HepG2 (cell line): ENCODE results near the gene CDH22. TPM values are rescaled to one million over a fixed set of nuclear protein-coding genes. Genes with fewer than 3 reads are reported as not detected.

Source experiments
- CAMTA2 ChIP-seq: sonication (generic); formaldehyde crosslinking; IDR thresholded peaks from 2 replicates; pipeline ENCODE4 v1.4.0; 2020; ENCODE audit warnings: mild to moderate bottlenecking, missing genetic modification reagents, borderline replicate concordance
- CEBPB ChIP-seq: IDR thresholded peaks from 2 replicates; pipeline ENCODE4 v1.6.1; 2011; ENCODE audit warnings: low read depth, low read length, improper control_type of control experiment, borderline replicate concordance
- EEA1 ChIP-seq: sonication (generic); formaldehyde crosslinking; IDR thresholded peaks from 2 replicates; pipeline ENCODE4 v1.5.1; 2020; ENCODE audit warnings: mild to moderate bottlenecking, missing genetic modification reagents, borderline replicate concordance
- KDM2A ChIP-seq: sonication (generic); formaldehyde crosslinking; IDR thresholded peaks from 2 replicates; pipeline ENCODE4 v1.4.0; 2020; ENCODE audit warnings: low read depth, missing genetic modification reagents, borderline replicate concordance
- KLF12 ChIP-seq: sonication (generic); formaldehyde crosslinking; IDR thresholded peaks from 2 replicates; pipeline ENCODE4 v1.4.0; 2020; ENCODE audit warnings: missing genetic modification reagents, borderline replicate concordance
- MIXL1 ChIP-seq: IDR thresholded peaks from 2 replicates; pipeline ENCODE4 v1.6.1; 2016
- RAD21 ChIP-seq: fragments of 450-650 bp; formaldehyde crosslinking; IDR thresholded peaks from 2 replicates; pipeline ENCODE4 v1.5.0; 2020; ENCODE audit warnings: mild to moderate bottlenecking
- SP140L ChIP-seq: sonication (generic); formaldehyde crosslinking; IDR thresholded peaks from 2 replicates; pipeline ENCODE4 v1.4.0; 2020; ENCODE audit warnings: missing genetic modification reagents, borderline replicate concordance
- ZNF101 ChIP-seq: sonication (generic); formaldehyde crosslinking; IDR thresholded peaks from 2 replicates; pipeline ENCODE4 v1.4.0; 2020; ENCODE audit warnings: mild to moderate bottlenecking, low read depth, missing genetic modification reagents, borderline replicate concordance
- ZNF207 ChIP-seq: fragments of 450-650 bp; IDR thresholded peaks from 2 replicates; pipeline ENCODE4 v1.6.1; 2016; ENCODE audit warnings: antibody characterized with exemption, borderline replicate concordance
- ZNF501 ChIP-seq: sonication (generic); formaldehyde crosslinking; IDR thresholded peaks from 2 replicates; pipeline ENCODE4 v1.5.1; 2020; ENCODE audit warnings: mild to moderate bottlenecking, moderate library complexity, missing genetic modification reagents
- ZNF737 ChIP-seq: sonication (generic); formaldehyde crosslinking; IDR thresholded peaks from 2 replicates; pipeline ENCODE4 v1.5.0; 2020; ENCODE audit warnings: missing genetic modification reagents, mild to moderate bottlenecking, borderline replicate concordance
- ZNF747 ChIP-seq: sonication (generic); formaldehyde crosslinking; IDR thresholded peaks from 2 replicates; pipeline ENCODE4 v1.8.1; 2023; ENCODE audit warnings: missing genetic modification reagents, mild to moderate bottlenecking, borderline replicate concordance
- ZNF883 ChIP-seq: sonication (generic); formaldehyde crosslinking; IDR thresholded peaks from 2 replicates; pipeline ENCODE4 v1.5.1; 2020; ENCODE audit warnings: mild to moderate bottlenecking, missing genetic modification reagents; ENCODE audit errors: not compliant biosample characterization
- polyA plus RNA-seq, 8 experiments: library from polyadenylated mRNA; depleted of rRNA in 3 of 8; stranded (reverse) in 7 of 8; unstranded in 1 of 8; fragments of >200 nt; fragmentation: Illumina TruSeq in 4 of 8; extraction: Trizol in 4 of 8; gene quantifications; 2 replicates each; pipeline versions ENCODE4 v1.2.1 to v1.2.3, GENCODE V29; 2011 to 2016; ENCODE audit warnings: low read depth in 4 of 8, missing spikeins in 1 of 8, mixed read lengths in 1 of 8; ENCODE audit not compliant: insufficient read depth in 1 of 8
- total RNA-seq, 5 experiments: library from RNA; depleted of rRNA; stranded (reverse); fragments of >200 nt; fragmentation: Illumina TruSeq; extraction: Trizol; gene quantifications; 2 replicates each; pipeline ENCODE4 v1.2.3, GENCODE V29; 2016; ENCODE audit warnings: low read depth in 1 of 5
- TF ChIP-seq, protein P1 (sequence below): sonication (generic); formaldehyde crosslinking; IDR thresholded peaks from 2 replicates; pipeline ENCODE4 v1.8.1; 2022; ENCODE audit warnings: low read depth, mild to moderate bottlenecking, missing genetic modification reagents
- TF ChIP-seq, protein P2 (sequence below): sonication (generic); formaldehyde crosslinking; IDR thresholded peaks from 2 replicates; pipeline ENCODE4 v1.4.0; 2020; ENCODE audit warnings: mild to moderate bottlenecking, missing genetic modification reagents
- TF ChIP-seq, protein P3 (sequence below): sonication (generic); formaldehyde crosslinking; IDR thresholded peaks from 2 replicates; pipeline ENCODE4 v1.4.0; 2020; ENCODE audit warnings: missing genetic modification reagents
- TF ChIP-seq, protein P4 (sequence below): sonication (generic); formaldehyde crosslinking; IDR thresholded peaks from 2 replicates; pipeline ENCODE4 v1.8.0; 2022; ENCODE audit warnings: missing genetic modification reagents, mild to moderate bottlenecking, moderate library complexity, borderline replicate concordance

CDH22 gene
- total and polyA plus RNA-seq, 2 of the 13 experiments (the other 11 are each of a cell fraction or from before 2014, with no cell fraction given), result not detected

DNA sequence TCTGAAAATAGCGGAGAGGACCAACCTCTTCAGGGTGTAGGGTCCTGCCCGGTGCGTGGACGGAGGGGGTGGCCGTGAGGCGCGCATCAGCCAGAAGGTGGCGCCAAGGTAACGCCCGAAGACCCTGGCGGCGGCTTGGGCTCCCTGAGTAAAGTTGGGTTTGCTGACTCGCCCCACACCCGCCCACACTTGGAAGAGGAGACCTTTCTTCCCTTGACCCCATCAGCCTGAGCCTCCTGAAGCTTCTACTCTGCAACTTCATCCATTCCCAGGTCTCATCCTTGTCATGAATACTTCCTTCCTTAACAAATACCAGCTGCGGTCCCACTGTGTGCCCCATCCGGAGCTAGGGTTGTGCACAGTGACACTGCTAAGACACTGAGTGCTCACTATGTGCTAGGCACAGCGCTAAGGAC is 175.6 kb downstream of the CDH22 start (continued):
- TF ChIP-seq KDM2A (CRISPR knock-in tag), result peak; percentile 71
- TF ChIP-seq, protein P1, sequence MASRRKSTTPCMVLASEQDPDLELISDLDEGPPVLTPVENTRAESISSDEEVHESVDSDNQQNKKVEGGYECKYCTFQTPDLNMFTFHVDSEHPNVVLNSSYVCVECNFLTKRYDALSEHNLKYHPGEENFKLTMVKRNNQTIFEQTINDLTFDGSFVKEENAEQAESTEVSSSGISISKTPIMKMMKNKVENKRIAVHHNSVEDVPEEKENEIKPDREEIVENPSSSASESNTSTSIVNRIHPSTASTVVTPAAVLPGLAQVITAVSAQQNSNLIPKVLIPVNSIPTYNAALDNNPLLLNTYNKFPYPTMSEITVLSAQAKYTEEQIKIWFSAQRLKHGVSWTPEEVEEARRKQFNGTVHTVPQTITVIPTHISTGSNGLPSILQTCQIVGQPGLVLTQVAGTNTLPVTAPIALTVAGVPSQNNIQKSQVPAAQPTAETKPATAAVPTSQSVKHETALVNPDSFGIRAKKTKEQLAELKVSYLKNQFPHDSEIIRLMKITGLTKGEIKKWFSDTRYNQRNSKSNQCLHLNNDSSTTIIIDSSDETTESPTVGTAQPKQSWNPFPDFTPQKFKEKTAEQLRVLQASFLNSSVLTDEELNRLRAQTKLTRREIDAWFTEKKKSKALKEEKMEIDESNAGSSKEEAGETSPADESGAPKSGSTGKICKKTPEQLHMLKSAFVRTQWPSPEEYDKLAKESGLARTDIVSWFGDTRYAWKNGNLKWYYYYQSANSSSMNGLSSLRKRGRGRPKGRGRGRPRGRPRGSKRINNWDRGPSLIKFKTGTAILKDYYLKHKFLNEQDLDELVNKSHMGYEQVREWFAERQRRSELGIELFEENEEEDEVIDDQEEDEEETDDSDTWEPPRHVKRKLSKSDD (CRISPR knock-in tag), result no peak
- TF ChIP-seq ZNF883, result peak; percentile 63
- TF ChIP-seq ZNF207, result no peak
- no peak for TF ChIP-seq ZNF747
- TF ChIP-seq, protein P2, sequence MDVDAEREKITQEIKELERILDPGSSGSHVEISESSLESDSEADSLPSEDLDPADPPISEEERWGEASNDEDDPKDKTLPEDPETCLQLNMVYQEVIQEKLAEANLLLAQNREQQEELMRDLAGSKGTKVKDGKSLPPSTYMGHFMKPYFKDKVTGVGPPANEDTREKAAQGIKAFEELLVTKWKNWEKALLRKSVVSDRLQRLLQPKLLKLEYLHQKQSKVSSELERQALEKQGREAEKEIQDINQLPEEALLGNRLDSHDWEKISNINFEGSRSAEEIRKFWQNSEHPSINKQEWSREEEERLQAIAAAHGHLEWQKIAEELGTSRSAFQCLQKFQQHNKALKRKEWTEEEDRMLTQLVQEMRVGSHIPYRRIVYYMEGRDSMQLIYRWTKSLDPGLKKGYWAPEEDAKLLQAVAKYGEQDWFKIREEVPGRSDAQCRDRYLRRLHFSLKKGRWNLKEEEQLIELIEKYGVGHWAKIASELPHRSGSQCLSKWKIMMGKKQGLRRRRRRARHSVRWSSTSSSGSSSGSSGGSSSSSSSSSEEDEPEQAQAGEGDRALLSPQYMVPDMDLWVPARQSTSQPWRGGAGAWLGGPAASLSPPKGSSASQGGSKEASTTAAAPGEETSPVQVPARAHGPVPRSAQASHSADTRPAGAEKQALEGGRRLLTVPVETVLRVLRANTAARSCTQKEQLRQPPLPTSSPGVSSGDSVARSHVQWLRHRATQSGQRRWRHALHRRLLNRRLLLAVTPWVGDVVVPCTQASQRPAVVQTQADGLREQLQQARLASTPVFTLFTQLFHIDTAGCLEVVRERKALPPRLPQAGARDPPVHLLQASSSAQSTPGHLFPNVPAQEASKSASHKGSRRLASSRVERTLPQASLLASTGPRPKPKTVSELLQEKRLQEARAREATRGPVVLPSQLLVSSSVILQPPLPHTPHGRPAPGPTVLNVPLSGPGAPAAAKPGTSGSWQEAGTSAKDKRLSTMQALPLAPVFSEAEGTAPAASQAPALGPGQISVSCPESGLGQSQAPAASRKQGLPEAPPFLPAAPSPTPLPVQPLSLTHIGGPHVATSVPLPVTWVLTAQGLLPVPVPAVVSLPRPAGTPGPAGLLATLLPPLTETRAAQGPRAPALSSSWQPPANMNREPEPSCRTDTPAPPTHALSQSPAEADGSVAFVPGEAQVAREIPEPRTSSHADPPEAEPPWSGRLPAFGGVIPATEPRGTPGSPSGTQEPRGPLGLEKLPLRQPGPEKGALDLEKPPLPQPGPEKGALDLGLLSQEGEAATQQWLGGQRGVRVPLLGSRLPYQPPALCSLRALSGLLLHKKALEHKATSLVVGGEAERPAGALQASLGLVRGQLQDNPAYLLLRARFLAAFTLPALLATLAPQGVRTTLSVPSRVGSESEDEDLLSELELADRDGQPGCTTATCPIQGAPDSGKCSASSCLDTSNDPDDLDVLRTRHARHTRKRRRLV, result no peak
- TF ChIP-seq RAD21 (CRISPR knock-in tag), result peak; percentile 98
- TF ChIP-seq ZNF101 (CRISPR knock-in tag), result no peak
- TF ChIP-seq ZNF501 (CRISPR knock-in tag), result no peak
- TF ChIP-seq SP140L (CRISPR knock-in tag), result no peak
- TF ChIP-seq EEA1 (CRISPR knock-in tag), result no peak
- TF ChIP-seq KLF12 (CRISPR knock-in tag), result no peak; the same call in 1 of the 2 replicates
- TF ChIP-seq, protein P3, sequence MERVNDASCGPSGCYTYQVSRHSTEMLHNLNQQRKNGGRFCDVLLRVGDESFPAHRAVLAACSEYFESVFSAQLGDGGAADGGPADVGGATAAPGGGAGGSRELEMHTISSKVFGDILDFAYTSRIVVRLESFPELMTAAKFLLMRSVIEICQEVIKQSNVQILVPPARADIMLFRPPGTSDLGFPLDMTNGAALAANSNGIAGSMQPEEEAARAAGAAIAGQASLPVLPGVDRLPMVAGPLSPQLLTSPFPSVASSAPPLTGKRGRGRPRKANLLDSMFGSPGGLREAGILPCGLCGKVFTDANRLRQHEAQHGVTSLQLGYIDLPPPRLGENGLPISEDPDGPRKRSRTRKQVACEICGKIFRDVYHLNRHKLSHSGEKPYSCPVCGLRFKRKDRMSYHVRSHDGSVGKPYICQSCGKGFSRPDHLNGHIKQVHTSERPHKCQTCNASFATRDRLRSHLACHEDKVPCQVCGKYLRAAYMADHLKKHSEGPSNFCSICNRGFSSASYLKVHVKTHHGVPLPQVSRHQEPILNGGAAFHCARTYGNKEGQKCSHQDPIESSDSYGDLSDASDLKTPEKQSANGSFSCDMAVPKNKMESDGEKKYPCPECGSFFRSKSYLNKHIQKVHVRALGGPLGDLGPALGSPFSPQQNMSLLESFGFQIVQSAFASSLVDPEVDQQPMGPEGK (CRISPR knock-in tag), result peak; percentile 53; the same call in 1 of the 2 replicates
- TF ChIP-seq, protein P4, sequence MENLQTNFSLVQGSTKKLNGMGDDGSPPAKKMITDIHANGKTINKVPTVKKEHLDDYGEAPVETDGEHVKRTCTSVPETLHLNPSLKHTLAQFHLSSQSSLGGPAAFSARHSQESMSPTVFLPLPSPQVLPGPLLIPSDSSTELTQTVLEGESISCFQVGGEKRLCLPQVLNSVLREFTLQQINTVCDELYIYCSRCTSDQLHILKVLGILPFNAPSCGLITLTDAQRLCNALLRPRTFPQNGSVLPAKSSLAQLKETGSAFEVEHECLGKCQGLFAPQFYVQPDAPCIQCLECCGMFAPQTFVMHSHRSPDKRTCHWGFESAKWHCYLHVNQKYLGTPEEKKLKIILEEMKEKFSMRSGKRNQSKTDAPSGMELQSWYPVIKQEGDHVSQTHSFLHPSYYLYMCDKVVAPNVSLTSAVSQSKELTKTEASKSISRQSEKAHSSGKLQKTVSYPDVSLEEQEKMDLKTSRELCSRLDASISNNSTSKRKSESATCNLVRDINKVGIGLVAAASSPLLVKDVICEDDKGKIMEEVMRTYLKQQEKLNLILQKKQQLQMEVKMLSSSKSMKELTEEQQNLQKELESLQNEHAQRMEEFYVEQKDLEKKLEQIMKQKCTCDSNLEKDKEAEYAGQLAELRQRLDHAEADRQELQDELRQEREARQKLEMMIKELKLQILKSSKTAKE (CRISPR knock-in tag), result no peak
- TF ChIP-seq MIXL1, result no peak
- TF ChIP-seq CEBPB, result no peak
- TF ChIP-seq ZNF737, result peak; percentile 51; the same call in 1 of the 2 replicates
- TF ChIP-seq CAMTA2 (CRISPR knock-in tag), result no peak
